ENCODE data around the gene TASP1. TPM values are rescaled to one million over a fixed set of nuclear protein-coding genes. Genes with fewer than 3 reads are reported as not detected.
A peak's percentile ranks its signal among the peaks of the same experiment; 100 is the strongest.

TASP1 gene
- total RNA-seq, 1 donor from 2014 or later: 9.6 TPM

- Mint-ChIP-seq H3K9me3 (no peaks in the 10 kb centered on the region), H3K27ac (no peak overlapping the region), H3K27me3 (ENCODE audit: low read depth) (no peaks in the 10 kb centered on the region), H3K4me1 (ENCODE audit: low read depth) (peaks cover 6% of the 10 kb centered on the region), H3K4me3 (ENCODE audit: low read depth) (no peak overlapping the region), H3K36me3 (ENCODE audit: low read depth) (peaks cover 13% of the 10 kb centered on the region)
- no peak for DNase-seq (ENCODE audit: low spot score)
- intact Hi-C loops (cut with micrococcal nuclease): no loop called here
These were observed 225.8 kb downstream of the TASP1 start for GRCh38 chr20:13412806-13413445.

GRCh38 chr20:13404293-13404692 is 234.4 kb downstream of the TASP1 start:
- no peak overlapping the region for H3K4me3 Mint-ChIP-seq (ENCODE audit: low read depth)
- H3K9me3 Mint-ChIP-seq: no peaks in the 10 kb centered on the region
- H3K36me3 Mint-ChIP-seq (ENCODE audit: low read depth): no peaks in the 10 kb centered on the region
- H3K4me1 Mint-ChIP-seq (ENCODE audit: low read depth): no peaks in the 10 kb centered on the region
- intact Hi-C loops (cut with micrococcal nuclease): no loop called here
- H3K27me3 Mint-ChIP-seq (ENCODE audit: low read depth): no peaks in the 10 kb centered on the region
- no peak for DNase-seq (ENCODE audit: low spot score)
- H3K27ac Mint-ChIP-seq: no peak overlapping the region

GRCh38 chr20:13403453-13403852 is 235.3 kb downstream of the TASP1 start:
- H3K4me1 Mint-ChIP-seq (ENCODE audit: low read depth): no peaks in the 10 kb centered on the region
- H3K27ac Mint-ChIP-seq: no peak overlapping the region
- intact Hi-C loops (cut with micrococcal nuclease): no loop called here
- H3K4me3 Mint-ChIP-seq (ENCODE audit: low read depth): no peak overlapping the region
- no peaks in the 10 kb centered on the region for H3K27me3 Mint-ChIP-seq (ENCODE audit: low read depth)
- H3K9me3 Mint-ChIP-seq: no peaks in the 10 kb centered on the region
- H3K36me3 Mint-ChIP-seq (ENCODE audit: low read depth): no peaks in the 10 kb centered on the region
- no peak for DNase-seq (ENCODE audit: low spot score)

GRCh38 chr20:13402986-13403385 is 235.7 kb downstream of the TASP1 start:
- Mint-ChIP-seq H3K27ac (no peak overlapping the region), H3K4me1 (ENCODE audit: low read depth) (no peaks in the 10 kb centered on the region), H3K9me3 (no peaks in the 10 kb centered on the region), H3K36me3 (ENCODE audit: low read depth) (no peaks in the 10 kb centered on the region), H3K27me3 (ENCODE audit: low read depth) (no peaks in the 10 kb centered on the region), H3K4me3 (ENCODE audit: low read depth) (no peak overlapping the region)
- no peak for DNase-seq (ENCODE audit: low spot score)
- intact Hi-C loops (cut with micrococcal nuclease): no loop called here

GRCh38 chr20:13402171-13402760 is 236.5 kb downstream of the TASP1 start:
- intact Hi-C loops (cut with micrococcal nuclease): no loop called here
- Mint-ChIP-seq H3K27me3 (ENCODE audit: low read depth) (no peaks in the 10 kb centered on the region), H3K27ac (no peak overlapping the region), H3K4me3 (ENCODE audit: low read depth) (no peak overlapping the region), H3K4me1 (ENCODE audit: low read depth) (peaks cover 6% of the 10 kb centered on the region), H3K9me3 (no peaks in the 10 kb centered on the region), H3K36me3 (ENCODE audit: low read depth) (no peaks in the 10 kb centered on the region)
- DNase-seq (ENCODE audit: low spot score): no peak

GRCh38 chr20:13401596-13401995 is 237.1 kb downstream of the TASP1 start:
- Mint-ChIP-seq H3K36me3 (ENCODE audit: low read depth) (no peaks in the 10 kb centered on the region), H3K4me1 (ENCODE audit: low read depth) (peaks cover 8% of the 10 kb centered on the region), H3K4me3 (ENCODE audit: low read depth) (no peak overlapping the region), H3K27me3 (ENCODE audit: low read depth) (no peaks in the 10 kb centered on the region), H3K9me3 (no peaks in the 10 kb centered on the region), H3K27ac (no peak overlapping the region)
- DNase-seq (ENCODE audit: low spot score): no peak
- intact Hi-C loops (cut with micrococcal nuclease): no loop called here

- no peak overlapping the region for H3K27ac Mint-ChIP-seq
- DNase-seq (ENCODE audit: low spot score): no peak
- H3K4me3 Mint-ChIP-seq (ENCODE audit: low read depth): no peak overlapping the region
- peaks cover 8% of the 10 kb centered on the region for H3K4me1 Mint-ChIP-seq (ENCODE audit: low read depth)
- intact Hi-C loops (cut with micrococcal nuclease): no loop called here
- no peaks in the 10 kb centered on the region for H3K36me3 Mint-ChIP-seq (ENCODE audit: low read depth)
- H3K9me3 Mint-ChIP-seq: no peaks in the 10 kb centered on the region
- H3K27me3 Mint-ChIP-seq (ENCODE audit: low read depth): no peaks in the 10 kb centered on the region
These were observed 238.3 kb downstream of the TASP1 start for GRCh38 chr20:13400453-13400852.

- Mint-ChIP-seq H3K9me3 (no peaks in the 10 kb centered on the region), H3K27me3 (ENCODE audit: low read depth) (no peaks in the 10 kb centered on the region), H3K4me3 (ENCODE audit: low read depth) (no peak overlapping the region), H3K4me1 (ENCODE audit: low read depth) (peaks cover 8% of the 10 kb centered on the region), H3K27ac (peak overlapping the region; percentile 13), H3K36me3 (ENCODE audit: low read depth) (peaks cover 4% of the 10 kb centered on the region)
- no peak for DNase-seq (ENCODE audit: low spot score)
- intact Hi-C loops (cut with micrococcal nuclease): no loop called here
These were observed 241.4 kb downstream of the TASP1 start for GRCh38 chr20:13397300-13397724.

GRCh38 chr20:13396826-13397225 is 241.9 kb downstream of the TASP1 start:
- Mint-ChIP-seq H3K4me3 (ENCODE audit: low read depth) (no peak overlapping the region), H3K9me3 (no peaks in the 10 kb centered on the region), H3K36me3 (ENCODE audit: low read depth) (peaks cover 4% of the 10 kb centered on the region), H3K27ac (peak overlapping the region; percentile 13), H3K27me3 (ENCODE audit: low read depth) (no peaks in the 10 kb centered on the region), H3K4me1 (ENCODE audit: low read depth) (peaks cover 8% of the 10 kb centered on the region)
- DNase-seq (ENCODE audit: low spot score): no peak
- intact Hi-C loops (cut with micrococcal nuclease): no loop called here

- Mint-ChIP-seq H3K36me3 (ENCODE audit: low read depth) (peaks cover 4% of the 10 kb centered on the region), H3K4me3 (ENCODE audit: low read depth) (no peak overlapping the region), H3K27me3 (ENCODE audit: low read depth) (no peaks in the 10 kb centered on the region), H3K27ac (no peak overlapping the region), H3K9me3 (no peaks in the 10 kb centered on the region), H3K4me1 (ENCODE audit: low read depth) (peaks cover 8% of the 10 kb centered on the region)
- intact Hi-C loops (cut with micrococcal nuclease): no loop called here
- no peak for DNase-seq (ENCODE audit: low spot score)
These were observed 242.7 kb downstream of the TASP1 start for GRCh38 chr20:13396022-13396421.

- Mint-ChIP-seq H3K4me1 (ENCODE audit: low read depth) (peaks cover 8% of the 10 kb centered on the region), H3K4me3 (ENCODE audit: low read depth) (no peak overlapping the region), H3K27ac (no peak overlapping the region), H3K27me3 (ENCODE audit: low read depth) (no peaks in the 10 kb centered on the region), H3K36me3 (ENCODE audit: low read depth) (peaks cover 4% of the 10 kb centered on the region), H3K9me3 (no peaks in the 10 kb centered on the region)
- DNase-seq (ENCODE audit: low spot score): no peak
- intact Hi-C loops (cut with micrococcal nuclease): no loop called here
These were observed 243.5 kb downstream of the TASP1 start for GRCh38 chr20:13395232-13395631.

- Mint-ChIP-seq H3K4me3 (ENCODE audit: low read depth) (no peak overlapping the region), H3K27ac (no peak overlapping the region), H3K4me1 (ENCODE audit: low read depth) (peaks cover 3% of the 10 kb centered on the region), H3K27me3 (ENCODE audit: low read depth) (no peaks in the 10 kb centered on the region), H3K9me3 (no peaks in the 10 kb centered on the region), H3K36me3 (ENCODE audit: low read depth) (peaks cover 20% of the 10 kb centered on the region)
- DNase-seq (ENCODE audit: low spot score): no peak
- intact Hi-C loops (cut with micrococcal nuclease): no loop called here
These were observed 246.3 kb downstream of the TASP1 start for GRCh38 chr20:13392391-13392790.

GRCh38 chr20:13389115-13389514 is 249.6 kb downstream of the TASP1 start:
- Mint-ChIP-seq H3K36me3 (ENCODE audit: low read depth) (peaks cover 25% of the 10 kb centered on the region), H3K4me3 (ENCODE audit: low read depth) (no peak overlapping the region), H3K9me3 (no peaks in the 10 kb centered on the region), H3K4me1 (ENCODE audit: low read depth) (no peaks in the 10 kb centered on the region), H3K27me3 (ENCODE audit: low read depth) (no peaks in the 10 kb centered on the region), H3K27ac (no peak overlapping the region)
- DNase-seq (ENCODE audit: low spot score): no peak
- intact Hi-C loops (cut with micrococcal nuclease): no loop called here

Measured in activated T-helper 2 cell treated with anti-CD3 and anti-CD28 coated beads, Interferon-gamma antibody, Interleukin-2, Interleukin-4, amounts not matched to agents 10 μg/mL and 5 μg/mL and 100 μg/mL, durations not matched to agents 14 hours and 24 hours and 36 hours (primary cell).